NB4 (cell line): Measurements from ENCODE around the gene TSPYL6.
"Not testable (repeated sequence)": the region's sequence is repeated elsewhere in the genome, so short reads cannot be mapped to it uniquely, and the experiment has no call there.

Experiments
- CTCF ChIP-seq: IDR thresholded peaks from one replicate; pipeline ENCODE4 v1.5.1; 2012; ENCODE audit warnings: low read depth, low read length
- POLR2A ChIP-seq: IDR thresholded peaks from 2 replicates; pipeline ENCODE4 v1.6.1; 2011; ENCODE audit warnings: mild to moderate bottlenecking; ENCODE audit not compliant: insufficient read length; ENCODE audit errors: extremely low read depth
- TF ChIP-seq, protein P1 (sequence below): IDR thresholded peaks from 2 replicates; pipeline ENCODE4 v1.6.1; 2011; ENCODE audit warnings: low read depth, low read length

- TF ChIP-seq CTCF, POLR2A: not testable (repeated sequence)
- TF ChIP-seq, protein P1, sequence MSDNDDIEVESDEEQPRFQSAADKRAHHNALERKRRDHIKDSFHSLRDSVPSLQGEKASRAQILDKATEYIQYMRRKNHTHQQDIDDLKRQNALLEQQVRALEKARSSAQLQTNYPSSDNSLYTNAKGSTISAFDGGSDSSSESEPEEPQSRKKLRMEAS, result not testable (repeated sequence)
Measured at GRCh38 chr2:54265081-54265480, 9.1 kb upstream of the TSPYL6 start.
